Hematopoietic multipotent progenitor cell treated with erythropoietin and hydrocortisone succinate and interleukin-3 and kit ligand, for 15 days (in vitro differentiated cells): ENCODE results near the gene PCDHA3.
"Not testable (repeated sequence)": the region's sequence is repeated elsewhere in the genome, so short reads cannot be mapped to it uniquely, and the experiment has no call there.

Source experiments
- DNase-seq: peaks from one replicate; pipeline ENCODE4 v3.0.0-alpha.2; 2015; ENCODE audit warnings: low spot score

PCDHA3 gene

DNA sequence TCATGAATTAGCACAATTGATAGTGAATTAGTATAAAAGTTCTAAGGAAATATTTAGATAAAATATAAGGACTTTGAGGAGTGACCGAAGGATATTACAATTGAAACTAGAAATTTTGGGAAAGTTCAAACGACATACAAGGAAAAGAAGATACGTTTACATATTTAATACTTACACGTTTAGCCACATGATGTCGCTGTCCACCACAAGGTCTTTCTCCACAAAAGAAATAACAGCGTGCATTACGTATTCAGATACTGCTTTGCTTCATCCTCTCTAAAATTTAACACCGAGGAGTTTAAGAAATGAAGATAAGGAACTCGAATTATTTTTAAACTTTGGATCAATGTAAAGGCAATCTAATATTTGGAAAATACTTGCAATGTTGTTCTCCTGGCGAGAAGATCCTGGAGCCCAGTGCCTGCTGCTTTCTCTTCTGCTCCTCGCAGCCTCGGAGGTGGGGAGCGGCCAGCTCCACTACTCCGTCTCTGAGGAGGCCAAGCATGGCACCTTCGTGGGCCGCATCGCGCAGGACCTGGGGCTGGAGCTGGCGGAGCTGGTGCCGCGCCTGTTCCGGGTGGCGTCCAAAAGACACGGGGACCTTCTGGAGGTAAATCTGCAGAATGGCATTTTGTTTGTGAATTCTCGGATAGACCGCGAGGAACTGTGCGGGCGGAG, at the start of gene PCDHA3:
TSS of gene PCDHA3 (plus strand) at position 242 of the 678 bp plus-strand sequence.
- DNase-seq = no peak

- DNase-seq = no peak
These were observed 47.3 kb upstream of the PCDHA3 start for GRCh38 chr5:140753561-140753960.

DNA sequence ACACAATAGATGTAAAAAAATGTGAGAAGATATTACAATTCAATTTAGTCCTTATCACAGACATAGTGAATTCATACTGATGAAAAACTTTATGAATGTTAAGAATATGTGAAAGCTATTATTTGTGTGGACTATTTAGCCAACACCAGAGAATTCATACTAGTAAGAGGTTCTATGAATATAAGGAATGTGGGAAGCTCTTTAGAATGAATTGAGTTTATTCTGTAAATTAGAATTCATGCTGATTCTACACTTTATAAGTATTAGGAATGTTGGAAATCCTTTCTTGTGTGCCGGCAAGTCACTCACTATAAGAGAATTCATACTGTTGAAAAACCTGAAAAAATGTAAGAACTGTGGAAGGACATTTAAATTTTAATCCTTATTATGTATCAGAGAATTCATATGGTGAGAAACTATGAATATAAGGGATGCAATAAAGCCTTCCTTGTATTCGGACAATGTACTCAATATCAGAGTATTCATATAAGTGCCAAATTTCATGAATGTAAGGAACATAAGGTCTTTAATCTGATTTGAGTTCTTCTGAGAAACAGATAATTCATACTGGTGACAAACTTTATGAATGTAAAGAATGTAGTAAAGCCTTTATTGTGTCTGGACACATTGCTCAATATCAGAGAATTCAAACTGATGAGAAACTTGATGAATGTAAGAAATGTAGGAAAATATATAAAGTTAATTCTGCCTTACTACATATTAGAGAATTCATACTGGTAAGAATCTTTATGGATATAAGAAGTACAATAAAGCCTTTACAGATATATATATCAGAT, 36.5 kb upstream of the PCDHA3 start:
- DNase-seq = no peak

DNA sequence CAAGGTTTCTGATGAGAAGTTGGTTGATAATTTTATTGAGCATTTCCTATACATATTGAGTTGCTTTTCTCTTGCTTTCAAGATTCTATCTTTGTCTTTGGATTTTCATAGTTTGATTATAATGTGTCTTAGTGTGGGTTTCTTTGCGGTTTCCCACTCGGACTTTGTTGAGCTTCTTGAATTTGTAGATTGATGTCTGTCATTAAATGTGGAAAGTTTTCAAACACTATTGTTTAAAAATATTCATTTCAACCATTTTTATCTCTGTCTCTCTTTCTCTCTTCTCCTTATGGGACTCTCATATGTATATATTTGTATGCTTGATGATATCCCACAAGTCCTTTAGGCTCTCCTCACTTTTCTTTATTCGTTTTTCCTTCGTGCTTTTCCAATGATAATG, 33.4 kb upstream of the PCDHA3 start:
- DNase-seq = no peak

DNA sequence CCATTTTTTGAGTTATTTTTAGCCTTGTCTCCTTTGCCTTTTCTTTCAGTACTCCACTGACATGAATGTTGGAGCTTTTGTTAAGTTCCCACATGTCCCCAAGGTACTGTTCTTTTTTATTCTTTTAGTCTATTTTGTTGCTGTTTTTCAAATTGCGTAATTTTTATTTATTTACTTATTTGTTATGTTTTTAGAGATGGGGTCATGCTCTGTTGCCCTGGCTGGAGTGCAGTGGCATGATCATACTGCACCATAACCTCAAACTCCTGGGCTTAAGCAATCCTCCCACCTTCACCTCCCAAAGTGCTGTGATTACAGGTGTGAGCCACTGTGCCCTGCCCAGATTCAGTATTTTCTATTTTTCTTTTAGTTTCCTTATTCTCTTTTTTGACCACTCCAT, 20.3 kb upstream of the PCDHA3 start:
- no peak for DNase-seq

DNA sequence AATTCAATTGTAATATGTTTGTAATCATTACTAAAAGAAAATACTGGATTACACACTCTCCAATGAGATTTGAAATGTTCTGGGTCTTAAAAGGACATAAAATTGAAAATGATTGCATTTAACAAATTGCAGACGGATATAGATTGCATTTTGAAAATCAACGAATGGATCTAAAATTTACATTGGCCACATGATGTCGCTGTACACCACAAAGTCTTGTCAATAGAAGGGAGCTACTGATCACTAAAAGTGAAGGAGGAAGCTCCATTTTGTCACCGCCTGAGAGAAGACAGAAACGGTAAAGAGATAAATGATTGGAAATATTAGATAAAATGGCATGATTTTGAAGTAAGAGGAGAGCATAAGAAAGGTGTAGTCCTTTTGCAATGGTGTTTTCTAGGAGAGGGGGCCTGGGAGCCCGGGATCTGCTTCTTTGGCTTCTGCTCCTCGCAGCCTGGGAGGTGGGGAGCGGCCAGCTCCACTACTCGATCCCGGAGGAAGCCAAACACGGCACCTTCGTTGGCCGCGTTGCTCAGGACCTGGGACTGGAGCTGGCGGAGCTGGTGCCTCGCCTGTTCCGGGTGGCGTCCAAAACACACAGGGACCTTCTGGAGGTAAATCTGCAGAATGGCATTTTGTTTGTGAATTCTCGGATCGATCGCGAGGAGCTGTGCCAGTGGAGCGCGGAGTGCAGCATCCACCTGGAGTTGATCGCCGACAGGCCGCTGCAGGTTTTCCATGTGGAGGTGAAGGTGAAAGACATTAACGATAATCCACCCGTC, 14.8 kb upstream of the PCDHA3 start, which contains the start of gene PCDHA1:
TSS of gene PCDHA1 (plus strand) at position 236 of the 782 bp plus-strand sequence.
- DNase-seq = no peak

DNA sequence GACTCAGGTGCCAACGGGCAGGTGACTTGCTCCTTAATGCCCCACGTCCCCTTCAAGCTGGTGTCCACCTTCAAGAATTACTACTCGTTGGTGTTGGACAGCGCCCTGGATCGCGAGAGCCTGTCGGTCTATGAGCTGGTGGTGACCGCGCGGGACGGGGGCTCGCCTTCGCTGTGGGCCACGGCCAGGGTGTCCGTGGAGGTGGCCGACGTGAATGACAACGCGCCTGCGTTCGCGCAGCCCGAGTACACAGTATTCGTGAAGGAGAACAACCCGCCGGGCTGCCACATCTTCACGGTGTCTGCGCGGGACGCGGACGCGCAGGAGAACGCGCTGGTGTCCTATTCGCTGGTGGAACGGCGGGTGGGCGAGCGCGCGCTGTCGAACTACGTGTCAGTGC, 13.4 kb upstream of the PCDHA3 start:
- DNase-seq = not testable (repeated sequence)

DNA sequence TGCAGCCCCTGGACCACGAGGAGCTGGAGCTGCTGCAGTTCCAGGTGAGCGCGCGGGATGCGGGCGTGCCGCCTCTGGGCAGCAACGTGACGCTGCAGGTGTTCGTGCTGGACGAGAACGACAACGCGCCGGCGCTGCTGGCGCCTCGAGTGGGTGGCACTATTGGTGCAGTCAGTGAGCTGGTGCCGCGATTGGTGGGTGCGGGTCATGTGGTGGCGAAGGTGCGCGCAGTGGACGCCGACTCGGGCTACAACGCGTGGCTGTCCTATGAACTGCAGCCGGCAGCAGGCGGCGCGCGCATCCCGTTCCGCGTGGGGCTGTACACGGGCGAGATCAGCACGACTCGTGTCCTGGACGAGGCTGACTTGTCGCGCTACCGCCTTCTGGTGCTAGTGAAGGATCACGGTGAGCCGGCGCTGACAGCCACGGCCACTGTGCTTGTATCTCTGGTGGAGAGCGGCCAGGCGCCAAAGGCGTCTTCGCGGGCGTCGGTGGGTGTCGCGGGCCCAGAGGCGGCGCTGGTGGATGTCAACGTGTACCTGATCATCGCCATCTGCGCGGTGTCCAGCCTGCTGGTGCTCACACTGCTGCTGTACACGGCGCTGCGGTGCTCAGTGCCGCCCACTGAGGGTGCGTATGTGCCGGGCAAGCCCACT, 12.9 kb upstream of the PCDHA3 start:
- DNase-seq = not testable (repeated sequence)

GRCh38 chr5:140791089-140791488, 9.8 kb upstream of the PCDHA3 start:
- DNase-seq = no peak

DNA sequence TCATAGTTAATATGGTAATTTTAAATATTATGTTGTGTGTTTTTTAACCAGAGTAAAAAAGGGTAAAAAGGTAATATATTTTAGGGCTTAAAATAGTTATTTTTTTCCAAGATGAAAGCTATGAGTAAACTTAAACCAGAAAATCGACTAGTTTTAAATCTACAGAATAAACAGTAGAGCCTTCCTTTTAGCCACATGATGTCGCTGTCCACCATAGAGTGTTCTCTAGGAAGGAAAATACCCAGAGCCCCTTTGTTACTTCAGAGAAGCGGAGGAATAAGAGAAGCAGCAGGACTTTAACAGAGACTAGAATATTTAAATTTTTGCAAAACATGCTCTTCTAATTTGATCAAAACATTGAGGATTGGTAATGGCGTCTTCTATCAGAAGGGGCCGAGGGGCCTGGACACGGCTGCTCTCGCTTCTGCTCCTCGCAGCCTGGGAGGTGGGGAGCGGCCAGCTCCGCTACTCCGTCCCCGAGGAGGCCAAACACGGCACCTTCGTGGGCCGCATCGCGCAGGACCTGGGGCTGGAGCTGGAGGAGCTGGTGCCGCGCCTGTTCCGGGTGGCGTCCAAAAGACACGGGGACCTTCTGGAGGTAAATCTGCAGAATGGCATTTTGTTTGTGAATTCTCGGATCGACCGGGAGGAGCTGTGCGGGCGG, 6.1 kb upstream of the PCDHA3 start, which contains the start of gene PCDHA2:
TSS of gene PCDHA2 (plus strand) at position 258 of the 664 bp plus-strand sequence.
- DNase-seq = no peak

DNA sequence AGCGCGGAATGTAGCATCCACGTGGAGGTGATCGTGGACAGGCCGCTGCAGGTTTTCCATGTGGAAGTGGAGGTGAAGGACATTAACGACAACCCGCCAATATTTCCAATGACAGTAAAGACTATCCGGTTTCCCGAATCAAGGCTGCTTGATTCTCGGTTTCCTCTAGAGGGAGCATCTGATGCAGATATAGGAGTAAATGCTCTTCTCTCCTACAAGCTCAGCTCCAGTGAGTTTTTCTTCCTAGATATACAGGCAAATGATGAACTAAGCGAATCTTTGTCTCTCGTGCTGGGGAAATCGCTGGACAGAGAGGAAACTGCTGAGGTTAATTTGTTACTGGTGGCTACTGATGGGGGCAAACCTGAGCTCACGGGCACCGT, 5.6 kb upstream of the PCDHA3 start:
- no peak for DNase-seq

DNA sequence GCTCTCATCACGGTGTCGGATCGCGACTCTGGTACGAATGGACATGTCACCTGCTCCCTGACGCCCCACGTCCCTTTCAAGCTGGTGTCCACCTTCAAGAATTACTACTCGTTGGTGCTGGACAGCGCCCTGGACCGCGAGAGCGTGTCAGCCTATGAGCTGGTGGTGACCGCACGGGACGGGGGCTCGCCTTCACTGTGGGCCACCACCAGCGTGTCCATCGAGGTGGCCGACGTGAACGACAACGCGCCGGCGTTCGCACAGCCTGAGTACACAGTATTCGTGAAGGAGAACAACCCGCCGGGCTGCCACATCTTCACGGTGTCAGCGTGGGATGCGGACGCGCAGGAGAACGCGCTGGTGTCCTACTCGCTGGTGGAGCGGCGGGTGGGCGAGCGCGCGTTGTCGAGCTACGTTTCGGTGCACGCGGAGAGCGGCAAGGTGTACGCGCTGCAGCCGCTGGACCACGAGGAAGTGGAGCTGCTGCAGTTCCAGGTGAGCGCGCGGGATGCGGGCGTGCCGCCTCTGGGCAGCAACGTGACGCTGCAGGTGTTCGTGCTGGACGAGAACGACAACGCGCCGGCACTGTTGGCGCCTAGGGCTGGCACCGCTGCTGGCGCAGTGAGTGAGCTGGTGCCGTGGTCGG, 4.7 kb upstream of the PCDHA3 start:
- not testable (repeated sequence) for DNase-seq

GRCh38 chr5:140796718-140797095, 4.2 kb upstream of the PCDHA3 start:
- DNase-seq = no peak

- no peak for DNase-seq
These were observed 611 bp downstream of the PCDHA3 start for GRCh38 chr5:140801494-140801841.

DNA sequence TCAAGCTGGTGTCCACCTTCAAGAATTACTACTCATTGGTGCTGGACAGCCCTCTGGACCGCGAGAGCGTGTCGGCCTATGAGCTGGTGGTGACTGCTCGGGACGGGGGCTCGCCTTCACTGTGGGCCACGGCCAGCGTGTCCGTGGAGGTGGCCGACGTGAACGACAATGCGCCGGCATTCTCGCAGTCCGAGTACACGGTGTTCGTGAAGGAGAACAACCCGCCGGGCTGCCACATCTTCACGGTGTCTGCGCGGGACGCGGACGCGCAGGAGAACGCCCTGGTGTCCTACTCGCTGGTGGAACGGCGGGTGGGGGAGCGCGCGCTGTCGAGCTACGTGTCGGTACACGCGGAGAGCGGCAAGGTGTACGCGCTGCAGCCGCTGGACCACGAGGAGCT, 1.5 kb downstream of the PCDHA3 start:
- DNase-seq = not testable (repeated sequence)

GRCh38 chr5:140802781-140803271, 2.0 kb downstream of the PCDHA3 start:
- no peak for DNase-seq

DNA sequence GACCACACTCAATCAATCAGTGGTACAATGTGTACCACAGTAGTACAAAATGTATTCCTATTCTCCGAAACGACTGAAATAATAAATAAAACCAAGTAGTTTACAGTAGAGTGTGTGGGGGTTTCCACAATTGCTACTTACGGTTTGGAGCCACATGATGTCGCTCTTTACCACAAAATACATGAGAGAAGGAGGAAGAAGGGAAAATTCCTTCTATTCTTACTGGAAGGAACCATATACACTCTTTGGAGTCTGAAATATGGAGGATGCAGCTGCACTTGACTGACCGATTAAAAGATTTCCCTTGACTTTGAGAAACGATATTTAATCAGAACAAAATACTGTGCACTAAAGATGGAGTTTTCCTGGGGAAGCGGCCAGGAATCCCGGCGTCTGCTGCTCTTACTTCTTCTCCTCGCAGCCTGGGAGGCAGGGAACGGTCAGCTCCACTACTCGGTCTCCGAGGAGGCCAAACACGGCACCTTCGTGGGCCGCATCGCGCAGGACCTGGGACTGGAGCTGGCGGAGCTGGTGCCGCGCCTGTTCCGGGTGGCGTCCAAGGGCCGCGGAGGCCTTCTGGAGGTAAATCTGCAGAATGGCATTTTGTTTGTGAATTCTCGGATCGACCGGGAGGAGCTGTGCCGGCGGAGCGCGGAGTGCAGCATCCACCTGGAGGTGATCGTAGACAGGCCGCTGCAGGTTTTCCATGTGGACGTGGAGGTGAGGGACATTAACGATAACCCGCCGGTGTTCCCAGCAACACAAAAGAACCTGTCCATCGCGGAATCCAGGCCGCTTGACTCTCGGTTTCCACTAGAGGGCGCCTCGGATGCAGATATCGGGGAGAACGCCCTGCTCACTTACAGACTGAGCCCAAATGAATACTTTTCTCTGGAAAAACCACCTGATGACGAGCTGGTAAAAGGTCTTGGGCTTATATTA, 6.2 kb downstream of the PCDHA3 start, which contains the start of gene PCDHA4:
TSS of gene PCDHA4 (plus strand) at position 235 of the 942 bp plus-strand sequence.
- DNase-seq = peak; percentile 4

GRCh38 chr5:140808241-140808888, 7.5 kb downstream of the PCDHA3 start:
- DNase-seq = not testable (repeated sequence)

- no peak for DNase-seq
These were observed 8.0 kb downstream of the PCDHA3 start for GRCh38 chr5:140808889-140809291.
